Osteoblast (primary cell): ENCODE results near the gene PRKAG1. TPM values are rescaled to one million over a fixed set of nuclear protein-coding genes. Genes with fewer than 3 reads are reported as not detected.
A peak's percentile ranks its signal among the peaks of the same experiment; 100 is the strongest.

Experiments
- DNase-seq: peaks from one replicate; pipeline ENCODE4 v3.0.0; 2011; ENCODE audit warnings: low spot score, mixed read lengths; ENCODE audit not compliant: insufficient read length; ENCODE audit errors: missing footprints
- H2AFZ ChIP-seq: 2 replicates; pipeline ENCODE4 v1.6.0; 2011; ENCODE audit warnings: mild to moderate bottlenecking, low read length
- H3K27ac ChIP-seq: 2 replicates; pipeline ENCODE4 v1.5.1; 2011; ENCODE audit warnings: mild to moderate bottlenecking, low read depth, low read length, moderate library complexity
- H3K27me3 ChIP-seq: 2 replicates; pipeline ENCODE4 v1.6.0; 2012; ENCODE audit warnings: mild to moderate bottlenecking, control low read depth, inconsistent platforms, low read length, moderate library complexity; ENCODE audit not compliant: insufficient read depth
- H3K36me3 ChIP-seq: 2 replicates; pipeline ENCODE4 v1.5.1; 2011; ENCODE audit warnings: mild to moderate bottlenecking, low read length, control low read depth, moderate library complexity; ENCODE audit not compliant: insufficient read depth
- H3K4me1 ChIP-seq: 2 replicates; pipeline ENCODE4 v1.5.1; 2011; ENCODE audit warnings: mild to moderate bottlenecking, low read length, control low read depth, moderate library complexity; ENCODE audit not compliant: insufficient read depth
- H3K4me2 ChIP-seq: 2 replicates; pipeline ENCODE4 v1.6.0; 2011; ENCODE audit warnings: mild to moderate bottlenecking, low read length; ENCODE audit not compliant: insufficient read depth
- H3K4me3 ChIP-seq: fragments of 200-600 bp; sonication (generic); 3 replicates; pipeline ENCODE4 v1.5.1; 2012; ENCODE audit warnings: mild to moderate bottlenecking, low read length, inconsistent platforms; ENCODE audit not compliant: insufficient read depth
- H3K79me2 ChIP-seq: 2 replicates; pipeline ENCODE4 v1.6.0; 2012; ENCODE audit warnings: mild to moderate bottlenecking, low read length, control low read depth, inconsistent platforms; ENCODE audit not compliant: insufficient read depth
- H3K9me3 ChIP-seq: 2 replicates; pipeline ENCODE4 v1.5.1; 2011; ENCODE audit warnings: low read depth, low read length, control low read depth
- H4K20me1 ChIP-seq: 2 replicates; pipeline ENCODE4 v1.6.0; 2012; ENCODE audit warnings: mild to moderate bottlenecking, low read length, control low read depth; ENCODE audit not compliant: insufficient read depth
- CTCF ChIP-seq: IDR thresholded peaks from 2 replicates; pipeline ENCODE4 v1.5.1; 2011; ENCODE audit warnings: mild to moderate bottlenecking, low read depth, low read length, moderate library complexity; ENCODE audit errors: extremely low read depth
- total RNA-seq: library from RNA; depleted of rRNA; stranded (reverse); fragments of >200 nt; gene quantifications from 2 replicates; pipeline ENCODE4 v1.2.3, GENCODE V29; 2012

Gene PRKAG1
- total RNA-seq, 1 donor = 89.0 TPM

GRCh38 chr12:48960834-48961233 is 57.7 kb downstream of the PRKAG1 start:
- Histone ChIP-seq H3K4me2 (no peak overlapping the region), H3K79me2 (peaks cover 14% of the 10 kb centered on the region), H3K27me3 (peaks cover 2% of the 10 kb centered on the region), H3K27ac (no peak overlapping the region), H3K4me3 (no peak overlapping the region), H3K36me3 (no peaks in the 10 kb centered on the region), H4K20me1 (peaks cover 4% of the 10 kb centered on the region), H3K9me3 (no peaks in the 10 kb centered on the region), H2AFZ (peak overlapping the region; percentile 7), H3K4me1 (peaks cover 21% of the 10 kb centered on the region)
- DNase-seq = no peak
- no peak for TF ChIP-seq CTCF

GRCh38 chr12:48958049-48958388 is 60.6 kb downstream of the PRKAG1 start:
- peak overlapping the region; percentile 94 for H2AFZ ChIP-seq
- peaks cover 15% of the 10 kb centered on the region for H3K36me3 ChIP-seq
- H3K27me3 ChIP-seq = no peaks in the 10 kb centered on the region
- peak overlapping the region; percentile 97 for H3K4me2 ChIP-seq
- TF ChIP-seq CTCF = no peak
- peaks cover 31% of the 10 kb centered on the region for H4K20me1 ChIP-seq
- no peaks in the 10 kb centered on the region for H3K9me3 ChIP-seq
- H3K79me2 ChIP-seq = peaks cover 43% of the 10 kb centered on the region
- DNase-seq = no peak
- H3K4me1 ChIP-seq = peaks cover 23% of the 10 kb centered on the region
- H3K27ac ChIP-seq = peak overlapping the region; percentile 43
- peak overlapping the region; percentile 96 for H3K4me3 ChIP-seq

GRCh38 chr12:48957141-48958048 is 61.2 kb downstream of the PRKAG1 start, which contains the start of gene ARF3:
ARF3 (minus strand) TSS chr12:48957487; CDS start chr12:48941095, 16,392 bp downstream.
- Histone ChIP-seq H3K27ac (peak within 1 kb of the TSS; percentile 87), H3K4me1 (peaks cover 23% of the 10 kb centered on the region), H3K79me2 (peaks cover 49% of the 10 kb centered on the region), H3K4me3 (peak within 1 kb of the TSS; percentile 96), H3K9me3 (no peaks in the 10 kb centered on the region), H3K27me3 (no peaks in the 10 kb centered on the region), H4K20me1 (peaks cover 37% of the 10 kb centered on the region), H3K36me3 (peaks cover 21% of the 10 kb centered on the region), H3K4me2 (peak within 1 kb of the TSS; percentile 97), H2AFZ (peak within 1 kb of the TSS; percentile 94)
- no peak for TF ChIP-seq CTCF
- peak; percentile 98 for DNase-seq
